ENCODE data around the gene HDAC5.

Gene HDAC5

GRCh38 chr17:44122816-44123355, 555 bp downstream of the HDAC5 start (continued):
- peak; percentile 82; the same call in 1 of the 2 replicates for TF ChIP-seq ZBTB10 (tag by site-specific recombination; IDR thresholded peaks at IDR 0.05)
- peak; percentile 13; the same call in 1 of the 2 replicates for TF ChIP-seq GLIS2 (tag by site-specific recombination; IDR thresholded peaks at IDR 0.05)
- TF ChIP-seq, protein P1, sequence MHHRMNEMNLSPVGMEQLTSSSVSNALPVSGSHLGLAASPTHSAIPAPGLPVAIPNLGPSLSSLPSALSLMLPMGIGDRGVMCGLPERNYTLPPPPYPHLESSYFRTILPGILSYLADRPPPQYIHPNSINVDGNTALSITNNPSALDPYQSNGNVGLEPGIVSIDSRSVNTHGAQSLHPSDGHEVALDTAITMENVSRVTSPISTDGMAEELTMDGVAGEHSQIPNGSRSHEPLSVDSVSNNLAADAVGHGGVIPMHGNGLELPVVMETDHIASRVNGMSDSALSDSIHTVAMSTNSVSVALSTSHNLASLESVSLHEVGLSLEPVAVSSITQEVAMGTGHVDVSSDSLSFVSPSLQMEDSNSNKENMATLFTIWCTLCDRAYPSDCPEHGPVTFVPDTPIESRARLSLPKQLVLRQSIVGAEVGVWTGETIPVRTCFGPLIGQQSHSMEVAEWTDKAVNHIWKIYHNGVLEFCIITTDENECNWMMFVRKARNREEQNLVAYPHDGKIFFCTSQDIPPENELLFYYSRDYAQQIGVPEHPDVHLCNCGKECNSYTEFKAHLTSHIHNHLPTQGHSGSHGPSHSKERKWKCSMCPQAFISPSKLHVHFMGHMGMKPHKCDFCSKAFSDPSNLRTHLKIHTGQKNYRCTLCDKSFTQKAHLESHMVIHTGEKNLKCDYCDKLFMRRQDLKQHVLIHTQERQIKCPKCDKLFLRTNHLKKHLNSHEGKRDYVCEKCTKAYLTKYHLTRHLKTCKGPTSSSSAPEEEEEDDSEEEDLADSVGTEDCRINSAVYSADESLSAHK (tag by site-specific recombination; IDR thresholded peaks at IDR 0.05), result no peak
- TF ChIP-seq ZIC2 (tag by site-specific recombination; IDR thresholded peaks at IDR 0.05), result no peak
- TF ChIP-seq ZNF792 (tag by site-specific recombination; IDR thresholded peaks at IDR 0.05), result no peak

- H3K4me3 ChIP-seq (ENCODE audit: low read depth, low read length), result peak overlapping the region; percentile 64
- ChIA-PET CTCF (interaction anchor here (0.6 to 2.6 kb wide), 9 partner anchors 7 to 78 kb away, joined by 3 to 22 read pairs (median 6); partner anchors contain the start of gene LSM12), POLR2A (interaction anchor here (0.8 to 4.1 kb wide), 5 partner anchors 12 to 56 kb away, joined by 4 to 34 read pairs (median 20); partner anchors contain the start of gene LSM12)
- H3K4me1 ChIP-seq (ENCODE audit: control insufficient read depth, insufficient read depth, low read length), result no peaks in the 10 kb centered on the region; the same call in 1 of the 2 replicates
- no peak overlapping the region; the same call in 1 of the 2 replicates for H3K27ac ChIP-seq (ENCODE audit: extremely low read depth, low read depth, low read length)
- no peaks in the 10 kb centered on the region for H3K9me3 ChIP-seq (ENCODE audit: control insufficient read depth, insufficient read depth, low read depth, low read length)
- TF ChIP-seq PRDM10 (tag by site-specific recombination; IDR thresholded peaks at IDR 0.05) (peak; percentile 95), ZBTB26 (tag by site-specific recombination; optimal IDR thresholded peaks at IDR 0.05) (no peak), KLF1 (tag by site-specific recombination; IDR thresholded peaks at IDR 0.05) (0 out of 2 replicates have a peak, but pooled peaks have one; percentile 5), ZNF366 (tag by site-specific recombination; conservative IDR thresholded peaks at IDR 0.05) (peak; percentile 29; the same call in 1 of the 2 replicates), ZNF449 (tag by site-specific recombination; IDR thresholded peaks at IDR 0.05) (peak; percentile 82; the same call in 1 of the 2 replicates)
- TF ChIP-seq, protein P2, sequence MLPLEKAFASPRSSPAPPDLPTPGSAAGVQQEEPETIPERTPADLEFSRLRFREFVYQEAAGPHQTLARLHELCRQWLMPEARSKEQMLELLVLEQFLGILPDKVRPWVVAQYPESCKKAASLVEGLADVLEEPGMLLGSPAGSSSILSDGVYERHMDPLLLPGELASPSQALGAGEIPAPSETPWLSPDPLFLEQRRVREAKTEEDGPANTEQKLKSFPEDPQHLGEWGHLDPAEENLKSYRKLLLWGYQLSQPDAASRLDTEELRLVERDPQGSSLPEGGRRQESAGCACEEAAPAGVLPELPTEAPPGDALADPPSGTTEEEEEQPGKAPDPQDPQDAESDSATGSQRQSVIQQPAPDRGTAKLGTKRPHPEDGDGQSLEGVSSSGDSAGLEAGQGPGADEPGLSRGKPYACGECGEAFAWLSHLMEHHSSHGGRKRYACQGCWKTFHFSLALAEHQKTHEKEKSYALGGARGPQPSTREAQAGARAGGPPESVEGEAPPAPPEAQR (tag by site-specific recombination; IDR thresholded peaks at IDR 0.05), result no peak
- TF ChIP-seq, protein P3, sequence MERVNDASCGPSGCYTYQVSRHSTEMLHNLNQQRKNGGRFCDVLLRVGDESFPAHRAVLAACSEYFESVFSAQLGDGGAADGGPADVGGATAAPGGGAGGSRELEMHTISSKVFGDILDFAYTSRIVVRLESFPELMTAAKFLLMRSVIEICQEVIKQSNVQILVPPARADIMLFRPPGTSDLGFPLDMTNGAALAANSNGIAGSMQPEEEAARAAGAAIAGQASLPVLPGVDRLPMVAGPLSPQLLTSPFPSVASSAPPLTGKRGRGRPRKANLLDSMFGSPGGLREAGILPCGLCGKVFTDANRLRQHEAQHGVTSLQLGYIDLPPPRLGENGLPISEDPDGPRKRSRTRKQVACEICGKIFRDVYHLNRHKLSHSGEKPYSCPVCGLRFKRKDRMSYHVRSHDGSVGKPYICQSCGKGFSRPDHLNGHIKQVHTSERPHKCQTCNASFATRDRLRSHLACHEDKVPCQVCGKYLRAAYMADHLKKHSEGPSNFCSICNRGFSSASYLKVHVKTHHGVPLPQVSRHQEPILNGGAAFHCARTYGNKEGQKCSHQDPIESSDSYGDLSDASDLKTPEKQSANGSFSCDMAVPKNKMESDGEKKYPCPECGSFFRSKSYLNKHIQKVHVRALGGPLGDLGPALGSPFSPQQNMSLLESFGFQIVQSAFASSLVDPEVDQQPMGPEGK (tag by site-specific recombination; IDR thresholded peaks at IDR 0.05), result peak; percentile 5; the same call in 1 of the 2 replicates
- H3K36me3 ChIP-seq (ENCODE audit: control insufficient read depth in 2 of 2, insufficient read depth in 1 of 2, low read length in 2 of 2), result peaks cover 0 to 1% of the 10 kb centered on the region in 2 experiments; a peak in 2 of 3 replicates
These were observed 1.2 kb downstream of the HDAC5 start for GRCh38 chr17:44121997-44122815.
